Measurements from ENCODE around the gene TRAF7. TPM values are rescaled to one million over a fixed set of nuclear protein-coding genes. Genes with fewer than 3 reads are reported as not detected.

Gene TRAF7
- total RNA-seq, 4 donors from 2014 or later, result 31.9 to 42.7 (median 34.3) TPM

DNA sequence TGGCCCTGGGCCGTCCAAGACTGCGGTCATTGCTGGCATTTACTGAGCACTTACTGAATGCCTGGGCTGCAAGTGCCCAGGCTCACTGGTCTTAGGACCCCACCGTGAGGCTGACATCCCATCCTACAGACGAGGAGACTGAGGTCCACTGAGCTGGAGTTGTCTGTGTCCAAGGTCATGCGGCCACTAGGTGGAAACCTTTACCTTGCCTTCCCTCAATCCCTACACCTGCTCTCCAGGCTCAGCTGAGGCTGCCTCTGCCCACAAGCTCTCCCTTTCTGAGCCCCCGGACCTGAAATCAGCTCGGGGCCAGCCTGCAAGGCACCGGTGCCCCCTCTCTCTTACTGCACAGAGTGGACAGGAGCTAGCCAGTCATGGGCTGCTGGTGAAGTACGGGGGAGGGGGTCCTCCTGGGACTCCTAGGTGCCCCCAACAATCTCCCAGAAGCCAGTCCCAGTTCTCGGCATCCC is 39.3 kb downstream of the TRAF7 start:
- TF ChIP-seq, protein P1, sequence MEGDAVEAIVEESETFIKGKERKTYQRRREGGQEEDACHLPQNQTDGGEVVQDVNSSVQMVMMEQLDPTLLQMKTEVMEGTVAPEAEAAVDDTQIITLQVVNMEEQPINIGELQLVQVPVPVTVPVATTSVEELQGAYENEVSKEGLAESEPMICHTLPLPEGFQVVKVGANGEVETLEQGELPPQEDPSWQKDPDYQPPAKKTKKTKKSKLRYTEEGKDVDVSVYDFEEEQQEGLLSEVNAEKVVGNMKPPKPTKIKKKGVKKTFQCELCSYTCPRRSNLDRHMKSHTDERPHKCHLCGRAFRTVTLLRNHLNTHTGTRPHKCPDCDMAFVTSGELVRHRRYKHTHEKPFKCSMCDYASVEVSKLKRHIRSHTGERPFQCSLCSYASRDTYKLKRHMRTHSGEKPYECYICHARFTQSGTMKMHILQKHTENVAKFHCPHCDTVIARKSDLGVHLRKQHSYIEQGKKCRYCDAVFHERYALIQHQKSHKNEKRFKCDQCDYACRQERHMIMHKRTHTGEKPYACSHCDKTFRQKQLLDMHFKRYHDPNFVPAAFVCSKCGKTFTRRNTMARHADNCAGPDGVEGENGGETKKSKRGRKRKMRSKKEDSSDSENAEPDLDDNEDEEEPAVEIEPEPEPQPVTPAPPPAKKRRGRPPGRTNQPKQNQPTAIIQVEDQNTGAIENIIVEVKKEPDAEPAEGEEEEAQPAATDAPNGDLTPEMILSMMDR (IDR thresholded peaks at IDR 0.05), result no peak
- no peak for DNase-seq (ENCODE audit: low spot score)
- ATAC-seq (ENCODE audit: low FRiP score), result no peak

DNA sequence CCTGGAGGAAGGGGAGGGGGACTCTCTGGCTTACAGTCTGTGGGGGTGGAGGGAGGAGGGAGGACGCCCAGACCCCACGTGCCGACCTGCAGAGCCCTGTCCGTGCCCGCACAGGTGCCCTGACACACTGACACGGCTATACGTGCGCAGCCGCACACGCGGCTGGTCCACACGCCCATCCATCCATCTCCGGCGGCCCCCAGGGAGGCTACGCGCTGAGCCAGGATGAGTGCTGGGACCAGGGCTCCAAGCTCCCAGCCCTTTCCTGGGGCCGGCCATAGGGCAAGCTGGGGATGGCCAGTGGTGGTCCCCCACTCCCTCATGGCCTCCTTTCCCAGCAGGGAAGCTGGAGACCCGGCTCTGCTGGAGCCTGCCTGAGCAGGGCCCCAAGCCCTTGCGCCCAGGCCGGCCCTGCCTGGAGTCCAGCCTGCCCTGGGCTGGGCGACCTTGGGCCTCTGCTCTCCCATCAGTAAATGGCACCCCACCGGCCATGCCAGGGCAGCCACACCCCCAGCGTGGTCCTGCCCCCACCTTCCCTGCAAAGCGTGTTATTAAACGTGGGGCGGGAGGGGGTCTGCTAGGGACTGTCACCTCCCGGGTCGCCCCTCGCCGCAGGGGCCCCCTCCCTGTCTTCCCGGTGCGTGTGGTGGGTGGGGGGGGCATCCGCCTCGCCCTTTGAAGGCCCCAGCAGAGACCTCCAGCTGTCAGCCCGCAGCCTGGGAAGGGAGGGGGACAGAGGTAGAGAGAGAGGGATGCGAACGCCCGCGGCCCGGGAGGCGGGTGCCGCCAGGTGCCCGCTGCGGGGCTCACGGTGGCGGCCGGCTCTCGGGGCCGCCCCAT is 40.0 kb downstream of the TRAF7 start:
- TF ChIP-seq, protein P1 (IDR thresholded peaks at IDR 0.05), result no peak
- no peak for ATAC-seq (ENCODE audit: low FRiP score)

DNA sequence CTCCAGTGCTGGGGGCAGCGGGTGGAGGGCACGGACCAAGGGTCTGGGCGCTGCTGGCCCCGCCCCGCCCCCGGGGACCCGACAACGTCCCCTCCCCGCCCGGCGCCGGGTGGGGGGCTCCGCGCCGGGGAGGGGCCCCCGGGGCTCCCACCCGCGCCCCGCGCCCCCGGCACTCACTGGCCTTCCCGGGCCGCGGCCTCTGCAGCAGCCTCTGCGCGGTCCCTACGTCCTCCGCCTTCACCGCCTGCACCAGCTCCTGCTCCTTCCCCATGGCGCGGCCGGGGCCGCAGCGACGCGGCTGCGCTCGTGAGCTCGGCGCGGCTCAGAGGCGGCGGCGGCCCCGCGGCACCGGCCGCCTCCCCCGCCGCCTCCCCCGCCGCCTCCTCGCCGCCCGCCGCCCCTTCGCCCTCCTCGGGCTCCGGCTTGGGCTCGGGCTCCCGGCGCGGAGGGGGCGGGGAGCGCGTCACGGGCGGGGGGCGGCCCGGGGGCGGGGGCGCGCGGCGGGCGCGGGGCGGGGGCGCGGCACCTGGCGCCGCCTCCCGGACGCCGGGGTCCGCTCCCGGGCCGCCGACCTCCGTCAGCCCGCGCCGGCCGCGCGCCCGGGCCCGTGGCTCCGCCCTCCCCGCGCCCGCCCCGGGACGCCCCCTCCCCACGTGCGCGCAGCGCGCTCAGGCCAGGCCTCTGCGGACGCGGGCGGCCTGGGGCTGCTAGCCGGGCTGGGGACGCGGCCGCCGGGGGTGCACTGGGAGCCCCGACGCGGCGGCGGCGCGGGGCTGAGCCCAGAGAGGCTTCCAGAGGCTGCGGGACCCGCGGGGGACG is 40.8 kb downstream of the TRAF7 start, which contains the start of gene CASKIN1:
CASKIN1 (minus strand) TSS at position 444 of the 819 bp plus-strand sequence; CDS start at position 271, 173 bp downstream.
- TF ChIP-seq, protein P1 (IDR thresholded peaks at IDR 0.05), result no peak

More for the DNA sequence above, 40.0 kb downstream of the TRAF7 start:
- DNase-seq (ENCODE audit: low spot score), result no peak

DNA sequence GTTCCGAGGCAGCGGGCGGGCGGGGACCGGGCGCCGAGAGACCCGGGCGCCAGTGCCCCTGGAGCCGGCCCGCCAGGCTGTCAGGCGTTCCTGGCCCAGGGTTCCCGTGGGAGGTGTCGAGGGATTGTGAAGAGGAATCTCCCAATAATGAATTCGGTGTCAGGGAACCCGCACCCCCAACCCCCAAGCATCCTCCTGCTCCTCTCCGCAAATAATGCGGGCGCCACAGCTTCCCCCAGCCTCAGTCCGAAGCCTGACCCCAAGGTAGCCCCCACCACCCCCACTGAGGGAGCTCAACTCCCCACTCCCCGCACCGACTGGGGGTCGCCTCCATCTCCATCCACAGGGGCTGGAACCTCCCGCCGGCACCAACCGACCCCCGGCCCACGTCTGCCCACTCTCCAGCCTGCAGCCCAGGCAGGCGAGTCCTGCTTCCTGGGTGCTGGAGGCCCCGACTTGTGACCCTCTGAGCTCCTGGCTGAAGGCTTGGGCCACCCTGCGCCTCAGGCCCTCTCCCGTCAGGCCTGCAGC is 41.5 kb downstream of the TRAF7 start:
- DNase-seq (ENCODE audit: low spot score) (no peak), ATAC-seq (ENCODE audit: low FRiP score) (no peak)
- TF ChIP-seq, protein P1 (IDR thresholded peaks at IDR 0.05), result no peak

More for the DNA sequence above, 40.8 kb downstream of the TRAF7 start, which contains the start of gene CASKIN1:
- no peak for DNase-seq (ENCODE audit: low spot score)
- no peak for ATAC-seq (ENCODE audit: low FRiP score)

DNA sequence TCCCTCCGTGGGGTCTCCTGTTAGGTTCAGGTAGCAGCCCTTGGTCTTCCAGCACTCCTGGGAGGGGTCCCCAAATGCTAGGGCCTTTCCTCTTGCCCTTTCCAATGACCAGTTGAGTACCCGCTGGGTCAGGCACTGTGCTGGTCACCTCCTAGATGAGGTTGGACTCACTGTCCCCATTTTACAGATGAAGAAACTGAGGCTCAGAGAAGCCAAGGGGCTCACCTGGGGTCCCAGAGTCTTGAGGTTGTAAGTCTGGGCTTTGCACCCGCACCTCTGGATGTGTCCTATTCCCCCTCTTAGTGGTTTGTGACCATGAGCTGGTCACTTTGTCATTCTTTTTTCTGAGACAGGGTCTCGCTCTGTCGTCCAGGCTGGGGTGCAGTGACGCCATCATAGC is 42.2 kb downstream of the TRAF7 start:
- TF ChIP-seq, protein P1 (IDR thresholded peaks at IDR 0.05), result no peak
- ATAC-seq (ENCODE audit: low FRiP score), result no peak
- no peak for DNase-seq (ENCODE audit: low spot score)

DNA sequence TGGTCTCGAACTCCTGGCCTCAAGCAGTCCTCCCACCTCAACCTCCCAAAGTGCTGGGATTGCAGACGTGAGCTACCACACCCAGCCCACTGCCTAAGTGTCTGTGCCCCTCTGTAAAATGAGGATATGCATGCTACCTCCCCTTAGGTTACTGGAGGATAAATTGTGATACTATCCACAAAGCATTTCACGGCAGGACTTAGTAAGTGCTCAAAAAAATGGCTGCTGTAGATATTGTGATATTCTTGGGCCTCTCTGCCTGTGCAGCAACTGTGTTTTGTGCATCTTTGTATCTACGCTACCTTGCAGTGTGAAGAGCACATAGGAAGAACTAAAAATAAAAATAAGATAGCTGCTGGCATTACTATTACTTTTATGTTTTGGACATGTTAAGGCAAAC is 42.7 kb downstream of the TRAF7 start:
- ATAC-seq (ENCODE audit: low FRiP score), result no peak
- TF ChIP-seq, protein P1 (IDR thresholded peaks at IDR 0.05), result no peak
- DNase-seq (ENCODE audit: low spot score), result no peak

All from omental fat pad (tissue), 4 donors.